ENCODE results near the gene GIT1. TPM values are rescaled to one million over a fixed set of nuclear protein-coding genes. Genes with fewer than 3 reads are reported as not detected.

Gene GIT1
- polyA plus RNA-seq, 1 donor from 2014 or later, result 20.5 TPM

DNA sequence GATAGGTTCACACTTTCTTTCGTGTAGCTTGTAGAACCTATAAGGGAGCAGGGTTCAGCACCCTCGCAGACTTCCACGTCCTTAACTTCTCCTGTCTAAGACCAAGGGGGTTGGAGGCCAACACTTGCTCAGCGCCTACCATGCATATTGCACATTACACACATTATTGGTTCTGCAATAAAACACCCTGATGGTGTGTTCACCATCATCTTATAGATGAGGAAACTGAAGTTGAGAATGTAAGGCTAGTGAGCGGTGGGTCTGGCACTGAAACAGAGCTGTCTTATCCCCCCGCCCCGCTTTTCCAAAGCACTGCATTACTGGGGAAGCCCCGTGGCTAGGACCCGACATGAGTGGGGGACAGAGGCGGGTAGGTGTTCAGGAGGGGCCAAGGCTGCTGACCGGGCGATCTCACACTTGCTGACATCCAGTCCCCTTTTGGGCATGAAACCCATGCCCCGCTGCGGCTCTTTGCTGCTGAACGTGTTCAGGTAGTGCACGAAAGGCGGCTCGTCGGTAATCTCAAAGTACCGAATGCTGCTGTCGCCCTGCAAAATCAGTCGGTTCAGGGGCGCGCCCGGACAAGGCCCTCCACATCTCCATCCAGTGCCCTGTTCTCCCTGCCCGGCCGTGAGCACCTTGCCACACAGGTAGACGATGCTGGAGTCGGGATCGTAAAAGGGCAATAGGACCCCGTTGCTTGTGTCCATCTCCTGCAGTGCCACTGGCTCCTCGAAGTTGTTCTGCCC is 27.0 kb upstream of the GIT1 start:
- H3K9ac ChIP-seq (ENCODE audit: low read length), result no peak overlapping the region
- no peak overlapping the region for H3K4me2 ChIP-seq (ENCODE audit: low read length)
- H3F3A ChIP-seq (ENCODE audit: insufficient read depth, low read length, poor library complexity, severe bottlenecking), result no peaks in the 10 kb centered on the region
- H3K9me3 ChIP-seq (ENCODE audit: low read length), result peaks cover 4% of the 10 kb centered on the region
- peaks cover 51% of the 10 kb centered on the region for H3K27me3 ChIP-seq (ENCODE audit: insufficient read depth, low read depth, low read length)
- H4K20me1 ChIP-seq (ENCODE audit: insufficient read depth), result no peaks in the 10 kb centered on the region
- no peak overlapping the region for H2AFZ ChIP-seq (ENCODE audit: low read depth, low read length)
- no peaks in the 10 kb centered on the region for H3K79me2 ChIP-seq (replicated peaks; ENCODE audit: insufficient read depth, low read length)
- no peak overlapping the region for H3K27ac ChIP-seq (ENCODE audit: low read length)
- no peaks in the 10 kb centered on the region for H3K9me2 ChIP-seq (ENCODE audit: insufficient read depth, low read length)
- no peaks in the 10 kb centered on the region for H3K36me3 ChIP-seq (ENCODE audit: insufficient read depth, low read length)
- no peak for TF ChIP-seq POLR2AphosphoS5 (IDR thresholded peaks at IDR 0.05)
- TF ChIP-seq, protein P1, sequence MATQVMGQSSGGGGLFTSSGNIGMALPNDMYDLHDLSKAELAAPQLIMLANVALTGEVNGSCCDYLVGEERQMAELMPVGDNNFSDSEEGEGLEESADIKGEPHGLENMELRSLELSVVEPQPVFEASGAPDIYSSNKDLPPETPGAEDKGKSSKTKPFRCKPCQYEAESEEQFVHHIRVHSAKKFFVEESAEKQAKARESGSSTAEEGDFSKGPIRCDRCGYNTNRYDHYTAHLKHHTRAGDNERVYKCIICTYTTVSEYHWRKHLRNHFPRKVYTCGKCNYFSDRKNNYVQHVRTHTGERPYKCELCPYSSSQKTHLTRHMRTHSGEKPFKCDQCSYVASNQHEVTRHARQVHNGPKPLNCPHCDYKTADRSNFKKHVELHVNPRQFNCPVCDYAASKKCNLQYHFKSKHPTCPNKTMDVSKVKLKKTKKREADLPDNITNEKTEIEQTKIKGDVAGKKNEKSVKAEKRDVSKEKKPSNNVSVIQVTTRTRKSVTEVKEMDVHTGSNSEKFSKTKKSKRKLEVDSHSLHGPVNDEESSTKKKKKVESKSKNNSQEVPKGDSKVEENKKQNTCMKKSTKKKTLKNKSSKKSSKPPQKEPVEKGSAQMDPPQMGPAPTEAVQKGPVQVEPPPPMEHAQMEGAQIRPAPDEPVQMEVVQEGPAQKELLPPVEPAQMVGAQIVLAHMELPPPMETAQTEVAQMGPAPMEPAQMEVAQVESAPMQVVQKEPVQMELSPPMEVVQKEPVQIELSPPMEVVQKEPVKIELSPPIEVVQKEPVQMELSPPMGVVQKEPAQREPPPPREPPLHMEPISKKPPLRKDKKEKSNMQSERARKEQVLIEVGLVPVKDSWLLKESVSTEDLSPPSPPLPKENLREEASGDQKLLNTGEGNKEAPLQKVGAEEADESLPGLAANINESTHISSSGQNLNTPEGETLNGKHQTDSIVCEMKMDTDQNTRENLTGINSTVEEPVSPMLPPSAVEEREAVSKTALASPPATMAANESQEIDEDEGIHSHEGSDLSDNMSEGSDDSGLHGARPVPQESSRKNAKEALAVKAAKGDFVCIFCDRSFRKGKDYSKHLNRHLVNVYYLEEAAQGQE (IDR thresholded peaks at IDR 0.05; ENCODE audit: borderline replicate concordance), result no peak
- H3K4me3 ChIP-seq (ENCODE audit: low read length), result no peak overlapping the region

DNA sequence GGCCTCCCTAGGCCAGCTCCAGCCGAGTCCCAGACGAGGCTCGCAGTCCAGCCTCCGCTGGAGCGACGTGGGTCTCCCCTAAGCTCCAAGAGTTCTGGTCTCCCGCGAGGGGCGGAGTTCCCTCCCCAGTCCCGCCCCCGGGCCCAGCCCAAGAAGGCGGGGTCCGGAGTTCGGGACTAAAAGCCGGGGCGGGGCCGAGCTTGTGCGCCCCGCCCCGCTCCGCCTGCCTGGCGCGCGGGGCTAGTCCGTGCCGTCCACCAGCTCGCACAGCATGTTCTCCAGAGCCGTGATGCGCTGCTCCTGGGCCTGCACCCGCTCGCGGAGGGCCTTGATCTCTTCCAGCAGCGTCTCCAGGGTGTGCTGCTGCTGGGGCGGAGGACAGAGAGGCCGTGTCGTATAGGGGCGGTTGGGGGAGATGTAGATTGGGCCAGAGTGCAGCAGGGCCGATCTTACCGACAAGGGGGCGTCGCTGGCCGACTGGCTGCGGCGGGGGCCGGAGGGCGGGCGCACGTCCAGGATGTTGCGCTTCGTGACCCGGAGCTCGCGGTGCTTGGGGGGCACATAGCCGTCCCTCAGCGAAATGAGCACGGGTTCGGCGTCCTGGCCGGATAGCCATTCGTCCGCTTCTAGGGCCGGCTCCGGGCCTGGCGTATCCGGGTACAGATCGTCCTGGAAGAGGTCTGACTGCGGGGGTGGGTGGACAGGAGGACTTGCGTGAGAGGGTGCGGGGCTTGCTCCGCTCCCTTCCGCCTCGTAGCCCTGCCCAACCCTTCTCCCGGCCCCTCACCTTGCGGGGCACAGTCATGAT is 26.2 kb upstream of the GIT1 start:
- Histone ChIP-seq H3K4me3 (ENCODE audit: low read length) (no peak overlapping the region), H2AFZ (ENCODE audit: low read depth, low read length) (no peak overlapping the region), H3K4me2 (ENCODE audit: low read length) (no peak overlapping the region), H3F3A (ENCODE audit: insufficient read depth, low read length, poor library complexity, severe bottlenecking) (no peaks in the 10 kb centered on the region), H3K79me2 (replicated peaks; ENCODE audit: insufficient read depth, low read length) (no peaks in the 10 kb centered on the region), H3K9ac (ENCODE audit: low read length) (no peak overlapping the region), H4K20me1 (ENCODE audit: insufficient read depth) (no peaks in the 10 kb centered on the region), H3K27me3 (ENCODE audit: insufficient read depth, low read depth, low read length) (peaks cover 51% of the 10 kb centered on the region), H3K36me3 (ENCODE audit: insufficient read depth, low read length) (no peaks in the 10 kb centered on the region), H3K9me3 (ENCODE audit: low read length) (peaks cover 4% of the 10 kb centered on the region), H3K27ac (ENCODE audit: low read length) (no peak overlapping the region), H3K9me2 (ENCODE audit: insufficient read depth, low read length) (no peaks in the 10 kb centered on the region)
- TF ChIP-seq RAD21 (conservative IDR thresholded peaks at IDR 0.05) (no peak), TAF1 (IDR thresholded peaks at IDR 0.05; ENCODE audit: low read depth) (no peak), EP300 (conservative IDR thresholded peaks at IDR 0.05; ENCODE audit: poor library complexity, severe bottlenecking) (no peak), SMC3 (conservative IDR thresholded peaks at IDR 0.05; ENCODE audit: poor library complexity) (no peak), POLR2AphosphoS5 (IDR thresholded peaks at IDR 0.05) (no peak), MXI1 (conservative IDR thresholded peaks at IDR 0.05; ENCODE audit: poor library complexity, severe bottlenecking) (no peak), EZH2 (IDR thresholded peaks at IDR 0.05; ENCODE audit: borderline replicate concordance, insufficient read depth, low read length, poor library complexity, severe bottlenecking) (no peak)
- TF ChIP-seq, protein P2, sequence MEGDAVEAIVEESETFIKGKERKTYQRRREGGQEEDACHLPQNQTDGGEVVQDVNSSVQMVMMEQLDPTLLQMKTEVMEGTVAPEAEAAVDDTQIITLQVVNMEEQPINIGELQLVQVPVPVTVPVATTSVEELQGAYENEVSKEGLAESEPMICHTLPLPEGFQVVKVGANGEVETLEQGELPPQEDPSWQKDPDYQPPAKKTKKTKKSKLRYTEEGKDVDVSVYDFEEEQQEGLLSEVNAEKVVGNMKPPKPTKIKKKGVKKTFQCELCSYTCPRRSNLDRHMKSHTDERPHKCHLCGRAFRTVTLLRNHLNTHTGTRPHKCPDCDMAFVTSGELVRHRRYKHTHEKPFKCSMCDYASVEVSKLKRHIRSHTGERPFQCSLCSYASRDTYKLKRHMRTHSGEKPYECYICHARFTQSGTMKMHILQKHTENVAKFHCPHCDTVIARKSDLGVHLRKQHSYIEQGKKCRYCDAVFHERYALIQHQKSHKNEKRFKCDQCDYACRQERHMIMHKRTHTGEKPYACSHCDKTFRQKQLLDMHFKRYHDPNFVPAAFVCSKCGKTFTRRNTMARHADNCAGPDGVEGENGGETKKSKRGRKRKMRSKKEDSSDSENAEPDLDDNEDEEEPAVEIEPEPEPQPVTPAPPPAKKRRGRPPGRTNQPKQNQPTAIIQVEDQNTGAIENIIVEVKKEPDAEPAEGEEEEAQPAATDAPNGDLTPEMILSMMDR (IDR thresholded peaks at IDR 0.05; ENCODE audit: poor library complexity, severe bottlenecking), result no peak
- TF ChIP-seq, protein P1 (IDR thresholded peaks at IDR 0.05; ENCODE audit: borderline replicate concordance), result no peak

Data from neural cell (in vitro differentiated cells).